NCI-H1930 (cell line): ENCODE measurements around the gene AGRN.
"Not testable (repeated sequence)": the region's sequence is repeated elsewhere in the genome, so short reads cannot be mapped to it uniquely, and the experiment has no call there.

Experiments used
- DNase-seq, 2 experiments: peaks; one replicate each; lab custom pipeline; 2025; lab: John Stamatoyannopoulos, UW

Gene AGRN

GRCh38 chr1:1021010-1021919 is 1.3 kb downstream of the AGRN start:
- DNase-seq: no peak

- no peak for DNase-seq
Measured at GRCh38 chr1:1021920-1022259, 2.0 kb downstream of the AGRN start.

DNA sequence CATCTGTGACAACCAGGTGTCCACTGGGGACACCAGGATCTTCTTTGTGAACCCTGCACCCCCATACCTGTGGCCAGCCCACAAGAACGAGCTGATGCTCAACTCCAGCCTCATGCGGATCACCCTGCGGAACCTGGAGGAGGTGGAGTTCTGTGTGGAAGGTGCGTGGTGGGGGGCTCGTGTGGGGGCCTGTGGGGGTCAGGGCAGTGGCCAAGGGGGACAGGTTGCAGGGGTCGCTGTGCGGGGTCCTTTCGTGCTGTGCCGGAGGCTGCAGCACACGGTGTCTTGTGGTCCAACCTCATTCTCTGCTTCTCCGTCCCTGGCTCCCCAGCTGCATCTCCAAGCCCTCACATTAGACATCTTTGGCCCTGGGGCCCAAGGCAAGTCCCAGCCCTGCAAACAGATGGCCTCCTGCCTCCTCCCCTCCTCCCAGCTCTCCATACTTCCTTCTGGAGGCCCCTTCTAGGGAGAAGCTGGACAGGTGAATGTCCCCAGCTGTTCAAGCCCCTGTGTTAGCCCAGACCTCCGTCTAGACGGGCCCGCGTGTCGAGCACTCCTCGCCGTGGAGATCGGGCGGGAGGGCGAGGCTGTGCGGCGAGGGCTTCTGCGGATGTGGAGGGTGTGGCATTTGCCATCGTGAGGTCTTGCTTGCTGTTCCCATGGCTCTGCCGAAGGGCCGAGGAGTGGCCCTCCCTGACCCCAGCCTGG is 2.5 kb downstream of the AGRN start:
- DNase-seq: no peak

GRCh38 chr1:1023700-1024099 is 3.8 kb downstream of the AGRN start:
- no peak for DNase-seq

- no peak for DNase-seq
Measured at GRCh38 chr1:1024149-1024770, 4.3 kb downstream of the AGRN start.

GRCh38 chr1:1024771-1025699 is 5.1 kb downstream of the AGRN start:
- no peak for DNase-seq

GRCh38 chr1:1025730-1026129 is 5.8 kb downstream of the AGRN start:
- no peak for DNase-seq

DNA sequence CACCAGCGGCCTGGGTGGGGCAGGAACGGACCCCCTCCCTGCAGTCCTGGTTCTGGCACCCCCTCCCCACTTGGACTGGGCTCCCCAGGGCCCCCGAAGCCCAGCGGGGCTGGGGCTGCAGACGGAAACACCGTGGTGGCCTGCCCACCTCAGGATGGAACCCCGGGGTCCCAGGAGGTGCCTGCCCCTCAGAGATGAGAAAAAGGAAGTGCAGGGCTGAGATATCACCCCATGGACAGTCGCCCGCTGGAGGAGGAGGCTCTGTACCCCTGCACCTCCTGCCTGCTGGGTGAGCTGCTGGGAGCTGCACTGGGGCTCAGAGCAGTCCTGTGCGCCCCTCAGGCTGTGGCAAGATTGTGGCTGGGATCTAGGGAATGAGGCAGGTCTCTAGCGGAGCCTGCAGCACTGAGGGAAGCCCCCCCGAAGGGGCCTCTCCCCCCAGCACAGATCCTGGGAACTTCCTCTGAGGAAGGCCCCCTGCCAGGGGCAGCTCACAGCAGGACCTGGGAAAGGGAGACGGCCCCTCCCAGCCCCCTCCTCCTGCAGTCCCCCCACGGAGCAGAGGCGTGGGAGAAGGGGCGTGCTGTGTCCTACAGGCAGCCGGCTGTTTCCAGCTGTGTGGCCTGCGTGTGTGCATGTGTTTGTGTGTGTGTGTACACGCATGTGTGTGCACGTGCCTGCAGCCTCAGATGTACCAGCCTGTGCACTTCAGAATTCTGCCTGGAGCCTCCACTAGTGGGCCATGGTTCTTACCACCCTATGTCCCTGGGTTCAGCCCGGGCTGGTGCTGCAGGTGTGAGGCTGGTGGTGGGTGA is 6.9 kb downstream of the AGRN start:
- no peak for DNase-seq

GRCh38 chr1:1027791-1028190 is 7.9 kb downstream of the AGRN start:
- DNase-seq: no peak

DNA sequence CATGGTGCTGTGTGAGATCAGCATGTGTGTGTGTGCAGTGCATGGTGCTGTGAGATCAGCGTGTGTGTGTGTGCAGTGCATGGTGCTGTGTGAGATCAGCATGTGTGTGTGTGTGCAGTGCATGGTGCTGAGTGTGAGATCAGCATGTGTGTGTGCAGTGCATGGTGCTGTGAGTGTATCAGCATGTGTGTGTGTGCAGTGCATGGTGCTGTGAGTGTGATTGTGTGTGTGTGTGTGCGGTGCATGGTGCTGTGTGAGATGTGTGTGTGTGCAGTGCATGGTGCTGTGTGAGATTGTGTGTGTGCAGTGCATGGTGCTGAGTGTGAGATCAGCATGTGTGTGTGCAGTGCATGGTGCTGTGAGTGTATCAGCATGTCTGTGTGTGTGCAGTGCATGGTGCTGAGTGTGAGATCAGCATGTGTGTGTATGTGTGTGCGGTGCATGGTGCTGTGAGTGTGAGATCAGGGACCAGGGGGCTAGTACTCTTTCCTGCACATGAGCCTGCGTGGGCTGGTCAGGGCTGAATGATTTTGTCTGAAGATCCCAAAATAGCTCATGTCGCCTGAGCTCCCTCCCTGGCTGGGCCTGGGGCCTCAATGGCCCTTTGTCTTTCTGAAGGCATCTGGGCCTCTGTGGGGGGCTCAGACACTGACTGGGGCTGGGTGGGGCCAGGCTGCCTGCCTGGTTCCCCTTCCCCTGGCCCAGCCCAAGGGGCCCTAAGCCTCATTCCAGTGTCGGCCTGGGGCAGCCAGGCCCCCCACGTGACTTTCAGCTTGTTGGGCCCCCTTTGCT is 11.1 kb downstream of the AGRN start:
- not testable (repeated sequence) for DNase-seq

- DNase-seq: no peak
Measured at GRCh38 chr1:1031659-1032235, 11.8 kb downstream of the AGRN start.

DNA sequence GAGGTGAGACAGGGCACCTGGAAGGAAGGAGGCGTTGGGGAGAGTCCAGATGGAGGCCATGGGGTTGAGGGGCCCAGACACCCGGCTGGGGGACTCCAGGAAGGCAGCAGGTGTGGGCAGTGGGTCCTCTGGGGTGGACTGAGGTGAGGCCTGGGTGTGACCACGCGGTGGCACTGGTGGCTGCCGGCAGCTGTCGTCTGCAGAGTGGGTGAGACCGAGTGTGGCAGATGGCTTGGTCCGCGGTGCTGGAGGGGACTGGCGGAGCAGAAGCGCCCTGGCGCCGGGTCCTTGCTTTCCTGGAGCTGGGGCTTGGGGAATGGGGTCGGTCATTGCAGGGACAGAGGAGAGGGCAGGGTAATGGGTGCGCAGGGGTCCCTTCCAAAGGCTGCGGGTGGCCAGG is 12.5 kb downstream of the AGRN start:
- DNase-seq: peak in 1 of 2 experiments; percentile 42

- peak; percentile 99 for DNase-seq
Measured at GRCh38 chr1:1033009-1033587, 13.2 kb downstream of the AGRN start.

GRCh38 chr1:1033731-1034438 is 14.0 kb downstream of the AGRN start:
- peak in 1 of 2 experiments; percentile 27 for DNase-seq

GRCh38 chr1:1034439-1034781 is 14.5 kb downstream of the AGRN start:
- DNase-seq: peak; percentile 34 to 50

- no peak for DNase-seq
Measured at GRCh38 chr1:1035291-1035943, 15.5 kb downstream of the AGRN start.

DNA sequence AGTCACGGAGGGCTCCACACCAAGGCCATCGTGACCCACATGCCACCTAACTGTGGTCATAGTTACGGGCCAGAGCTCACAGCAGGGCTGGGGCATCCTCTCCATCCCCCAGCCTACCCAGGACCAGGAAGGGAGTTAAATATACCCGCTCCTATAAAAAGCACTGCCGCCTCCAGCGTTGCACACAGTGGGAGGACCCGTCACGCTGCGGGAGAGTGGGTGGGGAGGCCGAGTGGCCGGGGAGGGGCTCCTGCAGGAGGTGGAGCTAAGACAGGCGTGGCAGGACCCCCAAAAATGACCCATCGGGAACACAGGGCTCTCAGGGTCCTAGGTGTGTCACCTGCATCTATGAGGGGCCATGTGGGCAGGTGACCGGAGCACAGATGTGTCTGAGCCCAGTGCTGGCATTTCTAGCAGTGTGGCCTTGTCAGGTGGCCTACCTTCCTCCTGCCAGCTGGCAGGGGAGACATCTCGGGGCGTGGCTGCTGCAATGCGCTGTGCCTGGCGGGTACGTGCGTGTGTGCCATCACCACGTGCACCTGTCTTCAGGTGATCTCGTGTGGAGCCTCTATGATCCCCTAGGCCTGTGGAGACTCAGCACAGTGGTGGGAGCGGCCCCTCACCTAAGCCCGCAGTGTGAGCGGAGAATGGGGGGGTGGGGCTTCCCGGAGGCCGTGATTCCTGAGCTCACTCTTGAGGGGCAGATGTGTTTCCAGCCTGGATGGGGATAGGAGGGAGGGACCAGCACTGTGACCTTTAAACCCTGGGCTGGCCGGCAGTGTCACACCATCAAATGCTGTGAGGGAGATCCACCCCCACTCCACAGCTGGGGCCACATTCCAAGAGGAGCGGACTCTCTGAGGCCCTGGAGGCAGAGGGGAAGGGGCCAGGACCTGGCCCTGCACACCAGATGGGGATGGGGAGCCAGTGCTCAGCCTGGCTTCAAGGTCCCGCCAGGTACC is 17.7 kb downstream of the AGRN start:
- no peak for DNase-seq
